HepG2 (cell line): ENCODE results near the gene TPST1. TPM values are rescaled to one million over a fixed set of nuclear protein-coding genes. Genes with fewer than 3 reads are reported as not detected.

Experiments
- FOXA1 ChIP-seq, 2 experiments: fragments of 450-650 bp in 1 of 2; sonication (generic) in 1 of 2; formaldehyde crosslinking in 1 of 2; IDR thresholded peaks; 2 replicates each; pipeline versions ENCODE4 v1.4.0 to v1.6.1; 2016 to 2020; ENCODE audit warnings: missing genetic modification reagents in 1 of 2
- HNRNPK ChIP-seq: fragments of 200-400 bp; formaldehyde crosslinking; IDR thresholded peaks from 2 replicates; pipeline ENCODE4 v1.6.1; 2018; ENCODE audit warnings: low read length, low read depth, moderate library complexity, mild to moderate bottlenecking; ENCODE audit not compliant: poor library complexity, severe bottlenecking
- MBD4 ChIP-seq: IDR thresholded peaks from 2 replicates; pipeline ENCODE4 v1.6.1; 2012; ENCODE audit warnings: low read length, inconsistent platforms, borderline replicate concordance
- MIER3 ChIP-seq: IDR thresholded peaks from 2 replicates; pipeline ENCODE4 v1.6.1; 2016; ENCODE audit warnings: missing compliant biosample characterization, borderline replicate concordance
- MIXL1 ChIP-seq: IDR thresholded peaks from 2 replicates; pipeline ENCODE4 v1.6.1; 2016
- NFIC ChIP-seq: IDR thresholded peaks from 2 replicates; pipeline ENCODE4 v1.6.1; 2012; ENCODE audit warnings: mild to moderate bottlenecking, low read length, inconsistent platforms
- REL ChIP-seq: sonication (generic); formaldehyde crosslinking; conservative IDR thresholded peaks from 2 replicates; pipeline ENCODE4 v1.8.0; 2022; ENCODE audit warnings: mild to moderate bottlenecking, missing genetic modification reagents, moderate library complexity
- RFX5 ChIP-seq: IDR thresholded peaks from 2 replicates; pipeline ENCODE4 v1.6.1; 2011; ENCODE audit warnings: low read depth, low read length, improper control_type of control experiment
- SALL1 ChIP-seq: sonication (generic); formaldehyde crosslinking; IDR thresholded peaks from 2 replicates; pipeline ENCODE4 v1.8.0; 2022; ENCODE audit warnings: mild to moderate bottlenecking, missing genetic modification reagents
- ZBTB21 ChIP-seq: sonication (generic); formaldehyde crosslinking; IDR thresholded peaks from 2 replicates; pipeline ENCODE4 v1.4.0; 2020; ENCODE audit warnings: missing genetic modification reagents
- ZFP36L2 ChIP-seq: sonication (generic); formaldehyde crosslinking; IDR thresholded peaks from 2 replicates; pipeline ENCODE4 v1.4.0; 2020; ENCODE audit warnings: missing genetic modification reagents
- ZFYVE20 ChIP-seq: sonication (generic); formaldehyde crosslinking; IDR thresholded peaks from 2 replicates; pipeline ENCODE4 v1.8.0; 2023; ENCODE audit warnings: low read depth, mild to moderate bottlenecking, moderate library complexity, missing genetic modification reagents, borderline replicate concordance
- ZNF383 ChIP-seq: sonication (generic); formaldehyde crosslinking; IDR thresholded peaks from 2 replicates; pipeline ENCODE4 v1.4.0; 2020; ENCODE audit warnings: missing genetic modification reagents, mild to moderate bottlenecking, borderline replicate concordance
- ZNF44 ChIP-seq: sonication (generic); formaldehyde crosslinking; IDR thresholded peaks from 2 replicates; pipeline ENCODE4 v1.5.1; 2020; ENCODE audit warnings: mild to moderate bottlenecking, missing genetic modification reagents
- ZNF557 ChIP-seq: sonication (generic); formaldehyde crosslinking; IDR thresholded peaks from 2 replicates; pipeline ENCODE4 v1.4.0; 2020; ENCODE audit warnings: missing genetic modification reagents
- polyA plus RNA-seq, 8 experiments: library from polyadenylated mRNA; depleted of rRNA in 3 of 8; stranded (reverse) in 7 of 8; unstranded in 1 of 8; fragments of >200 nt; fragmentation: Illumina TruSeq in 4 of 8; extraction: Trizol in 4 of 8; gene quantifications; 2 replicates each; pipeline versions ENCODE4 v1.2.1 to v1.2.3, GENCODE V29; 2011 to 2016; ENCODE audit warnings: low read depth in 4 of 8, missing spikeins in 1 of 8, mixed read lengths in 1 of 8; ENCODE audit not compliant: insufficient read depth in 1 of 8
- total RNA-seq, 5 experiments: library from RNA; depleted of rRNA; stranded (reverse); fragments of >200 nt; fragmentation: Illumina TruSeq; extraction: Trizol; gene quantifications; 2 replicates each; pipeline ENCODE4 v1.2.3, GENCODE V29; 2016; ENCODE audit warnings: low read depth in 1 of 5
- TF ChIP-seq, protein P1 (sequence below): sonication (generic); formaldehyde crosslinking; IDR thresholded peaks from 2 replicates; pipeline ENCODE4 v1.5.1; 2020; ENCODE audit warnings: mild to moderate bottlenecking, missing genetic modification reagents, borderline replicate concordance
- TF ChIP-seq, protein P2 (sequence below): sonication (generic); formaldehyde crosslinking; IDR thresholded peaks from 2 replicates; pipeline ENCODE4 v1.4.0; 2020; ENCODE audit warnings: missing genetic modification reagents
- TF ChIP-seq, protein P3 (sequence below): sonication (generic); formaldehyde crosslinking; IDR thresholded peaks from 2 replicates; pipeline ENCODE4 v1.4.0; 2020; ENCODE audit warnings: mild to moderate bottlenecking, missing genetic modification reagents
- TF ChIP-seq, protein P4 (sequence below): sonication (generic); formaldehyde crosslinking; IDR thresholded peaks from 2 replicates; pipeline ENCODE4 v1.8.1; 2023; ENCODE audit warnings: mild to moderate bottlenecking, moderate library complexity, missing genetic modification reagents
- TF ChIP-seq, protein P5 (sequence below): IDR thresholded peaks from 2 replicates; pipeline ENCODE4 v1.6.1; 2016; ENCODE audit warnings: missing biosample characterization, missing genetic modification reagents, low read depth
- TF ChIP-seq, protein P6 (sequence below): IDR thresholded peaks from 2 replicates; pipeline ENCODE4 v1.6.1; 2018; ENCODE audit warnings: missing genetic modification reagents

TPST1 gene
- total and polyA plus RNA-seq, 2 of the 13 experiments (the other 11 are each of a cell fraction or from before 2014, with no cell fraction given), result 24.3 to 34.1 TPM

DNA sequence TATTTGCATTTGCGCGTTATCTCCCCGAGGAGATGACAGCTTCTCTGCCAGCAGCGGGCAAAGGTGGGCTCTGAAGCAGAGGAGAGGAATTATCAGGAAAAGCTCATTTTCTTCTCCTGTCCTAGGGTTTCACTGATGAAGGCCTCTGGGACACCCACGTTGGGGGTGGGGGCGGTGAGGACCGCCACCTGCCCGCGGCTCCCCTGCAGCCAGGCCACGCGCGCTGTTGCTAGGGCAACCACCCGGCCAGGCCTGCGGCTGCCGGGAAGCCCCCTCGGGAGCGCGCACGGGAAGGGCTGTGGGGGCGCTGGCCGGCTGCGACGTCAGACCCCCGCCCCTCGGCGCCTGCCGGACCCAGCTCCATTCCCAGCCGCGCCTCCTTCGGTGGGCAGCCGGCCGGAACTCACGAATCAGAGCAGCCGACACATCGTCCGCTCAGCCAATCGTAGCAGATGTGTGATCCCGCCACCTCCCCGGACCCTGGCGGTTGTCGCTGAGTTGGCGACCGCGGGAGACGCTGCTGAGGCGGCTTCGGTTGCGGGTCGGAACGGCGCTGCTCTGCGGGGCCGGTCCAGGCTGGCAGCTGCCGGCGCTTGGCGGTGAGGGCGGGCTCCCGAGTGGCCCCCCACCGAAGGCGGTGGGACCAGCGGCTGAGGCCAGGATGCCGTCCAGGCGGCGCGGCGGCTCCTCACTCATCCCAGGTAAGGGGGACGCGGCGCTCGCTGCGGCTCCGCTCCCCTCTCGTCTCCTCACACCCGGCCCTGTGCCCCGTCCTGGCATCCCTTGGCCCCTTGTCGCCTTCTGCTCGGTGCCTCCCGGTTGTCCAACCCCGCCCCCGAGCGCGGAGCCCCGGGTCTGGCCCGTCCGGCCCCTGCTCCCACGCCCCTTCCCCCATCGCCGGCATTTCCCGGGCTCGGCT, at the start of gene TPST1 (continued):
- TF ChIP-seq, protein P1, sequence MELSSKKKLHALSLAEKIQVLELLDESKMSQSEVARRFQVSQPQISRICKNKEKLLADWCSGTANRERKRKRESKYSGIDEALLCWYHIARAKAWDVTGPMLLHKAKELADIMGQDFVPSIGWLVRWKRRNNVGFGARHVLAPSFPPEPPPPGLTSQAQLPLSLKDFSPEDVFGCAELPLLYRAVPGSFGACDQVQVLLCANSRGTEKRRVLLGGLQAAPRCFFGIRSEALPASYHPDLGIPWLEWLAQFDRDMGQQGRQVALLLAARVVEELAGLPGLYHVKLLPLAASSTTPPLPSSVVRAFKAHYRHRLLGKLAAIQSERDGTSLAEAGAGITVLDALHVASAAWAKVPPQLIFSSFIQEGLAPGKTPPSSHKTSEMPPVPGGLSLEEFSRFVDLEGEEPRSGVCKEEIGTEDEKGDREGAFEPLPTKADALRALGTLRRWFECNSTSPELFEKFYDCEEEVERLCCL (CRISPR knock-in tag), result no peak
- no peak for TF ChIP-seq FOXA1 (IDR thresholded peaks at IDR 0.05)
- TF ChIP-seq FOXA1 (CRISPR knock-in tag; IDR thresholded peaks at IDR 0.05), result 0 out of 2 replicates have a peak, but pooled peaks have one; percentile 5
- TF ChIP-seq ZFYVE20, result no peak
- TF ChIP-seq ZNF383 (CRISPR knock-in tag), result no peak
- TF ChIP-seq HNRNPK, result peak; percentile 24
- TF ChIP-seq NFIC, result no peak
- peak; percentile 72; the same call in 1 of the 2 replicates for TF ChIP-seq MIXL1 (CRISPR knock-in tag)
- TF ChIP-seq, protein P2, sequence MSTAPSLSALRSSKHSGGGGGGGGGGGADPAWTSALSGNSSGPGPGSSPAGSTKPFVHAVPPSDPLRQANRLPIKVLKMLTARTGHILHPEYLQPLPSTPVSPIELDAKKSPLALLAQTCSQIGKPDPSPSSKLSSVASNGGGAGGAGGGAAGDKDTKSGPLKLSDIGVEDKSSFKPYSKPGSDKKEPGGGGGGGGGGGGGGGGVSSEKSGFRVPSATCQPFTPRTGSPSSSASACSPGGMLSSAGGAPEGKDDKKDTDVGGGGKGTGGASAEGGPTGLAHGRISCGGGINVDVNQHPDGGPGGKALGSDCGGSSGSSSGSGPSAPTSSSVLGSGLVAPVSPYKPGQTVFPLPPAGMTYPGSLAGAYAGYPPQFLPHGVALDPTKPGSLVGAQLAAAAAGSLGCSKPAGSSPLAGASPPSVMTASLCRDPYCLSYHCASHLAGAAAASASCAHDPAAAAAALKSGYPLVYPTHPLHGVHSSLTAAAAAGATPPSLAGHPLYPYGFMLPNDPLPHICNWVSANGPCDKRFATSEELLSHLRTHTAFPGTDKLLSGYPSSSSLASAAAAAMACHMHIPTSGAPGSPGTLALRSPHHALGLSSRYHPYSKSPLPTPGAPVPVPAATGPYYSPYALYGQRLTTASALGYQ (CRISPR knock-in tag), result no peak
- TF ChIP-seq ZBTB21 (CRISPR knock-in tag), result no peak
- TF ChIP-seq SALL1, result peak; percentile 88
- TF ChIP-seq REL (CRISPR knock-in tag), result no peak
- TF ChIP-seq, protein P3, sequence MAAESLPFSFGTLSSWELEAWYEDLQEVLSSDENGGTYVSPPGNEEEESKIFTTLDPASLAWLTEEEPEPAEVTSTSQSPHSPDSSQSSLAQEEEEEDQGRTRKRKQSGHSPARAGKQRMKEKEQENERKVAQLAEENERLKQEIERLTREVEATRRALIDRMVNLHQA (CRISPR knock-in tag), result no peak
- no peak for TF ChIP-seq ZNF557
- TF ChIP-seq, protein P4, sequence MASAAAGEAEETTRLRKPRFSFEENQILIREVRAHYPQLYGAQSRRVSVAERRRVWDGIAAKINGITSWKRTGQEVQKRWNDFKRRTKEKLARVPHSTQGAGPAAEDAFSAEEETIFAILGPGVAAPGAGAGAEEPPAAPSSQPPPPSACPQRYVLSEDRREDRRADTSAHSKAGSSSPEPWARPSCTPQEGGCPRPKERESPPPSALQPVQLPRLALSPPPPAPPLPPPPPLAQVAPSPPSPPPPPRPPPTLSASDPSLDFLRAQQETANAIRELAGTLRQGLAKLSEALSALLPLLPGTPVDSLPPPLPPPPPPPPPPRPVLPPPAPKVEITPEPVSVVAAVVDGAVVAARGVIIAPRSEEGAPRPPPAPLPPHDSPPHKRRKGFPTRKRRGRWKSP (CRISPR knock-in tag), result peak; percentile 98
- TF ChIP-seq ZNF44 (CRISPR knock-in tag), result no peak
- peak; percentile 76; the same call in 1 of the 2 replicates for TF ChIP-seq MIER3 (CRISPR knock-in tag)
- no peak for TF ChIP-seq MBD4
- TF ChIP-seq, protein P5, sequence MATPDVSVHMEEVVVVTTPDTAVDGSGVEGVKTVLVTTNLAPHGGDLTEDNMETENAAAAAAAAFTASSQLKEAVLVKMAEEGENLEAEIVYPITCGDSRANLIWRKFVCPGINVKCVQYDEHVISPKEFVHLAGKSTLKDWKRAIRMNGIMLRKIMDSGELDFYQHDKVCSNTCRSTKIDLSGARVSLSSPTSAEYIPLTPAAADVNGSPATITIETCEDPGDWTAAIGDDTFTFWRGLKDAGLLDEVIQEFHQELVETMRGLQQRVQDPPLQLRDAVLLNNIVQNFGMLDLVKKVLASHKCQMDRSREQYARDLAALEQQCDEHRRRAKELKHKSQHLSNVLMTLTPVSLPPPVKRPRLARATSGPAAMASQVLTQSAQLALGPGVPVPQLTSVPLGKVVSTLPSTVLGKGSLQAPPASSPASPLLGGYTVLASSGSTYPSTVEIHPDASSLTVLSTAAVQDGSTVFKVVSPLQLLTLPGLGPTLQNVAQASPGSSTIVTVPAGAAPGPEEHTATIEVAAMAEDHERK (CRISPR knock-in tag), result no peak
- TF ChIP-seq, protein P6, sequence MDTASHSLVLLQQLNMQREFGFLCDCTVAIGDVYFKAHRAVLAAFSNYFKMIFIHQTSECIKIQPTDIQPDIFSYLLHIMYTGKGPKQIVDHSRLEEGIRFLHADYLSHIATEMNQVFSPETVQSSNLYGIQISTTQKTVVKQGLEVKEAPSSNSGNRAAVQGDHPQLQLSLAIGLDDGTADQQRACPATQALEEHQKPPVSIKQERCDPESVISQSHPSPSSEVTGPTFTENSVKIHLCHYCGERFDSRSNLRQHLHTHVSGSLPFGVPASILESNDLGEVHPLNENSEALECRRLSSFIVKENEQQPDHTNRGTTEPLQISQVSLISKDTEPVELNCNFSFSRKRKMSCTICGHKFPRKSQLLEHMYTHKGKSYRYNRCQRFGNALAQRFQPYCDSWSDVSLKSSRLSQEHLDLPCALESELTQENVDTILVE (CRISPR knock-in tag), result peak; percentile 62; the same call in 1 of the 2 replicates
- TF ChIP-seq RFX5, result peak; percentile 80
- no peak for TF ChIP-seq ZFP36L2 (CRISPR knock-in tag)
